Measurements from ENCODE around the gene COL4A1. TPM values are rescaled to one million over a fixed set of nuclear protein-coding genes. Genes with fewer than 3 reads are reported as not detected.

COL4A1 gene
- total RNA-seq, 2 donors from 2014 or later = 140 to 201 TPM

GRCh38 chr13:110297011-110297410 lies 9.9 kb downstream of the COL4A1 start:
- no peak for TF ChIP-seq CTCF (IDR thresholded peaks at IDR 0.05)
- Histone ChIP-seq H3K27ac (peak overlapping the region in 1 of 2 donors; percentile 27), H3K4me1 (peaks cover 0 to 87% of the 10 kb centered on the region in 2 donors), H3K36me3 (peaks cover 6% of the 10 kb centered on the region), H3K4me3 (no peak overlapping the region), H3K9me3 (no peaks in the 10 kb centered on the region), H3K27me3 (no peaks in the 10 kb centered on the region)
- peak; percentile 57 for DNase-seq (ENCODE audit: low spot score)

GRCh38 chr13:110294622-110295021 lies 12.3 kb downstream of the COL4A1 start:
- Histone ChIP-seq H3K9me3 (no peaks in the 10 kb centered on the region), H3K4me1 (peaks cover 0 to 69% of the 10 kb centered on the region in 2 donors), H3K27me3 (no peaks in the 10 kb centered on the region), H3K4me3 (no peak overlapping the region), H3K27ac (peak overlapping the region in 1 of 2 donors; percentile 74), H3K36me3 (peaks cover 2% of the 10 kb centered on the region)
- no peak for TF ChIP-seq CTCF (IDR thresholded peaks at IDR 0.05)
- DNase-seq (ENCODE audit: low spot score) = no peak

- peak overlapping the region; percentile 37 to 74 for H3K27ac ChIP-seq
- H3K27me3 ChIP-seq = no peaks in the 10 kb centered on the region
- no peak overlapping the region for H3K4me3 ChIP-seq
- no peaks in the 10 kb centered on the region for H3K9me3 ChIP-seq
- peaks cover 0 to 64% of the 10 kb centered on the region in 2 donors for H3K4me1 ChIP-seq
- DNase-seq (ENCODE audit: low spot score) = peak; percentile 60
- peaks cover 7% of the 10 kb centered on the region for H3K36me3 ChIP-seq
- TF ChIP-seq CTCF (IDR thresholded peaks at IDR 0.05) = no peak
These were observed 12.8 kb downstream of the COL4A1 start for GRCh38 chr13:110294146-110294545.

GRCh38 chr13:110293649-110294048 lies 13.3 kb downstream of the COL4A1 start:
- no peaks in the 10 kb centered on the region for H3K9me3 ChIP-seq
- no peaks in the 10 kb centered on the region for H3K27me3 ChIP-seq
- peaks cover 0 to 59% of the 10 kb centered on the region in 2 donors for H3K4me1 ChIP-seq
- peaks cover 8% of the 10 kb centered on the region for H3K36me3 ChIP-seq
- no peak for TF ChIP-seq CTCF (IDR thresholded peaks at IDR 0.05)
- no peak overlapping the region for H3K4me3 ChIP-seq
- DNase-seq (ENCODE audit: low spot score) = peak; percentile 50
- H3K27ac ChIP-seq = peak overlapping the region; percentile 37 to 74

- no peak for TF ChIP-seq CTCF (IDR thresholded peaks at IDR 0.05)
- Histone ChIP-seq H3K4me1 (peaks cover 0 to 53% of the 10 kb centered on the region in 2 donors), H3K9me3 (no peaks in the 10 kb centered on the region), H3K27me3 (no peaks in the 10 kb centered on the region), H3K27ac (peak overlapping the region; percentile 37 to 74), H3K36me3 (peaks cover 8% of the 10 kb centered on the region), H3K4me3 (no peak overlapping the region)
- DNase-seq (ENCODE audit: low spot score) = peak; percentile 55
These were observed 13.9 kb downstream of the COL4A1 start for GRCh38 chr13:110293037-110293436.

GRCh38 chr13:110291286-110291685 lies 15.7 kb downstream of the COL4A1 start:
- Histone ChIP-seq H3K4me1 (peaks cover 0 to 54% of the 10 kb centered on the region in 2 donors), H3K27ac (peak overlapping the region in 1 of 2 donors; percentile 7), H3K9me3 (no peaks in the 10 kb centered on the region), H3K4me3 (no peak overlapping the region), H3K27me3 (no peaks in the 10 kb centered on the region), H3K36me3 (peaks cover 8% of the 10 kb centered on the region)
- no peak for DNase-seq (ENCODE audit: low spot score)
- no peak for TF ChIP-seq CTCF (IDR thresholded peaks at IDR 0.05)

Measured in right atrium auricular region (tissue), 2 donors.